Stimulated activated CD8-positive, alpha-beta memory T cell treated with anti-CD3 and anti-CD28 coated beads, Interleukin-7, amount 100 ng/mL, for 24 hours (primary cell): ENCODE data around the gene ANKS1A.
"Not testable (repeated sequence)": the region's sequence is repeated elsewhere in the genome, so short reads cannot be mapped to it uniquely, and the experiment has no call there.

Source experiments
- DNase-seq: peaks from one replicate; pipeline ENCODE4 v3.0.0-alpha.2; 2020; ENCODE audit warnings: low read depth

ANKS1A gene

DNA sequence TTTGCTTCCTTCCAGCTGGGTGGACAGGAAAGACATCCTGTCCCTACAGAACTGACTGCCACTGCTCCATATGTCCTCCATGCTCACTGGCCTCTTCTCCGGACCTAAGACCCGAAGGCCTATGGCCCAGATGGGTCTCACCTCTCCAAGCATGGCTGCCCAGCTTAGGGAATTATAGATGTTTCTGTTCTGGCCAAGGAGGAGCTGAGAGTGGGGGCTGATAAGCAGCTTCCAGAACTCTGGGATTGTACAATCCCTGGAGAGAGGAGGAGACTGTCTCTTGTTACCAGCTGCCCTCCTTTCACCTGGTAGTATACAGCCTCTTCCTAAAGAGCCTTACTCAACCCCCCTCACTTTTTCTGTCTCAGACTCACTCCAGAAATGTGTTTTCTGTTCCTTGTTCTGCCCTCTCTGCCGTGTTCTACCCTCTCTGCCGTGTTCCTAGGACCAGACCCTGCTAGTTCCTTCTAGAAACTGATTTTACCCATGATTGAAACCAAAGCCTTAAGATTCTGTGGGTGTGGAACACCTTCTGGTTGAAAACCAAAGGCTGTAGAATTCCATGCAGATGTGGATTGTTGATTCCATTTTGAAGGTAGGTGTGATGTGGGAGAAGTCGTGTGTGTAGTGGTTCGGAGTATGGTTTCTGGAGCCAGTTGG, 28.7 kb downstream of the ANKS1A start:
- no peak for DNase-seq

DNA sequence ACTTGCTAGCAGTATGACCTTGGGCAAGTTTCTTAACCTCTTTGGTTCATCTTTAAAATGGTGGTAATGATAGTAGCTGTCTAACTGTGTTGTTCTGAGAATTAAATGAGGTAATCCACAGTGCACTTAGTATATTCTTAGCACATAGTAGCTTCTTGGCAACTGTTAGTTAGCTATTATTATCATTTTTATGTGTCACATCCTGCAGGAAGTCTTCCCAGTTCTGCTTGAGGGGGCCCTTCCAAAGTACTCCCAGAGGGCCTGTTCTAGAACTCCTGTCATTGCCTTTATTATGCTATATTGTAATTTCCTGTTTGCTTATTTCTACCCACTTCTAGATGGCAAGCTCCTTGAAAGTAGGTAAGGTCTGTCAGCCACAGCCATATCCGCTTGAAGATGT, 30.6 kb downstream of the ANKS1A start:
- no peak for DNase-seq

DNA sequence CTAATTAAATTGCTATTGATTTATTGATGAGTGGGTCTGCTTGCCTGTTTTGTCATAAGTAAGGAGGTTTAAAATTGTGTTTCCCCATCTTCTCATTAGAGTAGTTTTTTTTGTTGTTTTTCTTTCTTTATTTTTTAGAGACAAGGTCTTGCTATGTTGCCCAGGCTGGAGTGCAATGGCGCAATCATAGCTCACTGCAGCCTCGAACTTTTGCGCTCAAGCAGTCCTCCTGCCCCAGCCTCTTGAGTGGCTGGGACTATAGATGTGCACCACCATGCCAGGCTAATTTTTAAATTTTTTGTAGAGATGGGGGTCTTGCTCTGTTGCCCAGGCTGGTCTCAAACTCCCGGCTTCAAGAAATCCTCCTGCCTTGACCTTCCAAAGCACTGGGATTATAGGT, 31.0 kb downstream of the ANKS1A start:
- no peak for DNase-seq

DNA sequence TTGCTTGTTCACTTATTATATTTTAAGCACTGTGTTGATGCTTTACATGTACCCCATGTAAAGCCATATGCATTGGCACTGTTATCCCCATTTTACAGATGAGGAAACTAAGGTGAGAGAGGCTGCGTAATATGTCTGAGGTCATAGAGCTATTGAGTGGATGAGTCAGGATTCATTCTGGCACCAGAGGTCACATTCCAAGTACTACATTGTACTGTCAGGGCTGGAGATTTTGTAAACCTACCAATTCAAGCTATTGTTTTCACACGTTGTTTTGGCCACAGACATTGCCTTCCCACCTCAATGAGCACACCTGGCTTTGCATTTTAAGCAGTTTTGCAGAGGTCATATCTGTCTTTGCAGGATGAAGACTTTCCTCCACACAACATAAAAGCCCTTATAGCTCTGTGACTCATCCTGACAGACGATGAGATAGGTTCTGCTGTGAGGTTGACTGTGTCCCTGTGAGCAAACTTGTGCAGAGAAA, 33.2 kb downstream of the ANKS1A start:
- DNase-seq, result no peak

DNA sequence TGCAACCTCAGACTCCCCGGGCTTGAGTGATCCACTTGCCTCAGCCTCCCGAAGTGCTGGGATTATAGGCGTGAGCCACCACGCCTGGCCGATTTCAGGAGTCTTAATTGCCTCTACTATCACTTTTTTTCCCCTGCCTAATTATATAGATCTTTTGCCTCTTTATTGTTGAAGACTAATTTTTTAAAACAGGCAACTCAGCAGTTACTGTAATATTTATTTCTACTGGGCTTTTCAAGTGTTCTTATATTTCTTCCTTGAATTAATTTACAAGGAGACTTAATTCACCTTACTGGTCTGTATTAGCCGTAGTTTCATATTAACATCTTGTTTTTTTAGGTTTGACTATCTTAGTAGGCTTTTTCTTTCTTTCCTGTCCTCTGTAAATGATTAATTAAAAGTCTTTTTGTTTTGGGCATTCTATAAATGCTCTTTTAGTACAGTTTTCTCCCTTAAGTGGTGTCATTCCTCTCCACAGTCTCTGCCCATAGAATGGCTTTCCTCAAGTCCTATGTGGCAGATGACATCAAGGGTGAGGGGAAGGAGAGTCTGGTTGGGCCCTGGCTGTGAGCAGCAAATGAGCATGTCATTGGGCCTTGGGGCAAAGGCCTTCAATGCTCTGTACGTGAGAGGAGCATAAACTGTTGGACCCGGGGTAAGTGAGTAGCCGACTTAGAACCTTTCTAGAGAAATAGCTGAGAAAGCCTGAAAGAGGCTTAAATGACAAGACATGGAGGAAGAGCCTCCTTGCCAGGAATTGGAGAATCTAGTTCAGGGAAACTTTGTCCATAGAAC, 36.0 kb downstream of the ANKS1A start:
- no peak for DNase-seq

DNA sequence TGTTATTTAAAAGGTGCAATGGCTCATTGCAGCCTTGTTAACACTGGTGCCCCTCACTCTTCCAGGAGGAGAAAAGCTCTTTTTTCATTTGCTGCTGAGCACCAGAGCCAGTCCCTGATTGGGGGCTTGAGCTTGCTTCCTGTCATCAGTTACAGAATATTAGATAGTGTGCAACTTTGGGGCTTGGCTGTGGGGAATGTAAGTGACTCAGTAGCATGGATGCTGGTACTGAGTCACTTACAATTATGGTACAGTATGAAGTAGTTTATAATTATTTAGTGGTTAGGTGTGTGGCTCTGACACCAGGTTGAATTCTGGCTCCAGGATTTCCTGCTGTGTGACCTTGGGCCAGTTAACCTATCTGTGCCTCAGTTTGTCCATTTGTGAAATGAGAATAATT, 37.6 kb downstream of the ANKS1A start:
- no peak for DNase-seq

DNA sequence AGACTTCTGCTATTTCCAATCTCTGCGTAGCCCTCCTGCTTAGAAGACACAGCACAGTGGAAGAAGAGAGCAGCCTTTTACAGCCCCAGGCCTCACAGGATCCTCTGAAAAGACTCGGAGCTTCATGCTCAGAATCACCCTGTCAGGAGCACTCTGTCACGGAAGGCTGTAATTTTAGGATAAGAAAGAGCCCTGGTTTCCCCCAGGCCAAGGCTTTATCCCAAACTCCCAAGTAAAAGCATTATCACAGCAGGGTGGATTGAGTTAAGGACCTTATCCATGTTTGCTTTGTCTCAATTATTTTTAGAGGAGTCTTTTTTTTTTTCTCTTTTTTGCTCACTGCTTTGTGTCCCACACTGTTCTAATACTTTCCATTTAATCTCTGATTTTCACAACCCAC, 39.2 kb downstream of the ANKS1A start:
- no peak for DNase-seq

DNA sequence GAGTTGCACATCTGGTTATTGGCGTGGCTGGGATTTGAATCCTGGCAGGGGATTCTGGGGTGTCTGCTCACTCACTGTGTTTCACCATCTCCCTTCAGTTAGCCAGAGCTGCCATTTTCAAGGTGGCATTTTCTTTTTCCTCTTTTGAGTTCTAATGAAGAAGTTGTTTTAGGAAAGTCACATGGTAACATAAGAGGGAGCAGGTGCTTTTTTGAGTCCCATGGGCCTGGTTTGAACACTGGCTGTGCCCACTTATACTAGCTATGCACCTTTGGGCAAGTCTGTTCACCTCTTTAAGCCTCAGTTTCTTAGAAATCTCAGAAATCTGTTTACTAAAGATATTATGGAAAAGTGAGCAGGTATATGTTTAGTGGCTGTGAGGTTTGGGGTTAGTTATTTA, 39.6 kb downstream of the ANKS1A start:
- no peak for DNase-seq

DNA sequence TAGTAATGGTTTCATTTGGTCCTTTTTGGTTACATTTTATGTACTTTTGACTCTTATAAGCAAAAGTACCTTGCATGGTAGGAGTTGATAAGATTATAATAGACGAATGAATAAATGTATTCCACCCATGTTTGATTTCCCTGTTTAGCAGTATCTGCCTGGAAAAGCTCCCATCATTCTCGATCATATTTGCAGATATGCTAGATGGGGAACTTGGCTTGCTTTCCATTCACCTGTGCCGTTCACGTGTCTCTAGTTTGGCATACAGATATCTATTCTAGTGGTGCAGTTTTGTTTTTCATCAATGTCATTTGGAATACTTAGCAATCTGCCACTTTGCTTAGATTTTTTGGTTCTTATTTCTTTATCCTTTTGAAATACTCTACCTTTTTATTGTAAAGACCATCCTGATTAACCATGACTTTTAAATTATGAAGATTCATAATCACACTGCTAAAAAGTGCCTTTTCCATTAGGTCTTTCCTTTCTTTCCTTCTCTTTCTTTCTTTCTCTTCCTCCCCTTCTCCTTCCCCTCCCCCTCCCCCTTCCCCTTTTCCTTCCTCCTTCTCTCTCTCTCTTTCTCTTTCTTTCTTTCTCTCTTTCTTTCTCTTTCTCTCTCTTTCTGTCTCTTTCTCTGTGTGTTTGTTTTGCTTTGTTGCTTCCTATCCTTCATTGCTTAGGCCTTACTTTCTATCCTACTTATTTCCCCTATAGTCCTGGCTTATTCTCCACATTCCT, 40.4 kb downstream of the ANKS1A start:
- DNase-seq, result no peak

DNA sequence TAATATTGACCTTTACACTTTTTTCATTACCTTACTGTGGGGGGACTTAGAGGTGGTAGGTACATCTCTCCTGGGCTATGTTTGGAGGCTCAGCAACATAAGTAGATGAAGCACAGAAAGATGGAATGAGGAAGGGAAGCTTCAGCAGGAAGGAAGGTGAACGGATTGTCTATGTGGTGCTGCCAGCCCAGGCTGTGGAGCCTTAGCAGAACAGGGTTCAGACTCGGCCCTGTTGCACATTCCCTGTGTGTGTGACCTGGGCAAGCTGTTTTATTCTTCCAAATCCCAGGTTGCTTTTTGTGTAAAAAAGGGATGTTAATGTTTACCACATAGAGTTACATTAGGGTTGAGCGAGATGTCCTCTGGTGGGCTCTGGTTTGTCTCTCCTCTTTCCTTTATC, 41.2 kb downstream of the ANKS1A start:
- no peak for DNase-seq

DNA sequence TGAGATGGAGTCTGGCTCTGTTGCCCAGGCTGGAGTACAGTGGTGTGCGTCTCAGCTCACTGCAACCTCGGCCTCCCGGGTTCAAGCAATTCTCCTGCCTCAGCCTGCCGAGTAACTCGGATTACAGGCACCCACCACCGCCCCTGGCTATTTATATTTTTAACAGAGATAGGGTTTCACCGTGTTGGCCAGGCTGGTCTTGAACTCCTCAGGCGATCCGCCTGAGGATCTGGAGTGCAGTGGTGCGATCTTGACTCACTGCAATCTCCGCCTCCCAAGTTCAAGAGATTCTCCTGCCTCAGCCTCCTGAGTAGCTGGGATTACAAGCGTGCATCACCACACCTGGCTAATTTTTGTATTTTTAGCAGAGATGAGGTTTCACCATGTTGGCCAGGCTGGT, 43.1 kb downstream of the ANKS1A start:
- not testable (repeated sequence) for DNase-seq

DNA sequence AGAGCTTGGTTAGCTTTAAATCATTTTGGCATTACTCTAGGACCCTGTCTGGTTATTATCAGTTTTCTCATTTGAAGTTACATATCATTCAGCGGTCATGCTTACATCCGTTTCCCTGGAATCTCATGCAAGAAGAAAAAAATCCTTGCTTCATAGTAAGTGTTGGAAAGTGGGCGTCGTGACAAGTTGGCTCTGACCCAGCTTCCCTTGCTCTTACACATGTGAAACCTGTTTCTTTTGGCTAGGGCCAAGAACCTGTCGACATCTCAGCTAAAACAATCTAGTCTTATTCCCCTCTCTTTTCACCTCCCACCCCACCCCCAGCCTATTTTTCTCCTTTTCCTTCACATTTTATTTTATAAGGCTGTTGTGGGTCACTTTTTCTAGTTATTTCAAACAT, 45.5 kb downstream of the ANKS1A start:
- DNase-seq, result no peak

DNA sequence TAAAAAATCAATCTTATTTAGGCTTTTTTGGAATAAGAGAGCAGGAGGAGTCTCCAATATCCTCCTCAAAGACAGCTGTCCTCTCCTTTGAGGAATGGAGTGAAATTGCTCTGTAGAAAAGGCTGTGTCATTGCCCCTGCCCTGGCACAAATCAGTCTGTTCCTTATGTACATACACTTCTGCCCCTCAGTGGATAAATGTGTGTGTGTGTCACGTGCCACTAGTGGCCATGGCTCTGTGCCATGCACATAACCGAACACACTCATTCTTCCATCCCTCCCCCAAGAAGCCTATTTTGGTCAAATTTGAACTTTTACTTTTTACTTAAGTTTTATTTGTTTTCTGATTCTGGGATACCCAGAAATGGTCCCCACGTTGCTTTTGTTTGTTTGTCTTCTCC, 49.2 kb downstream of the ANKS1A start:
- DNase-seq, result no peak

DNA sequence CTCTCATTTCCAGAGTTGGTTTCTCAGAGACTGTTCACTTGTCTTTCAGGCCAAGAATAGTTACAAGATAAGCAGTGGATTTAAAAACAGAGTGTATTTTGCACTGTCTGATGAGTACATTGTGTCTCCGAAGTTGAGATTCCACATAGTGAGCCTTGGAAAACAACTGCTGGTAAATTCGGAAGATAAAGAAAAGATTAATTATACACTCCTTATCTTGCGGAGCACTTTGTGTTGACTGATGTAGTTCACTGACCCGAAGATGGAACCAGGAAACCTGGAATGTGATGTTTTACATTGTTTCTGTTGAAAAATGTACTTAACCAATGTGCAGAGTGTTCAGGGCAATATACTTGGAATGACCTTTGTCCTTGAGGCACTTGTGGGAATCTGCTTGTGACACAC, 51.0 kb downstream of the ANKS1A start:
- no peak for DNase-seq

DNA sequence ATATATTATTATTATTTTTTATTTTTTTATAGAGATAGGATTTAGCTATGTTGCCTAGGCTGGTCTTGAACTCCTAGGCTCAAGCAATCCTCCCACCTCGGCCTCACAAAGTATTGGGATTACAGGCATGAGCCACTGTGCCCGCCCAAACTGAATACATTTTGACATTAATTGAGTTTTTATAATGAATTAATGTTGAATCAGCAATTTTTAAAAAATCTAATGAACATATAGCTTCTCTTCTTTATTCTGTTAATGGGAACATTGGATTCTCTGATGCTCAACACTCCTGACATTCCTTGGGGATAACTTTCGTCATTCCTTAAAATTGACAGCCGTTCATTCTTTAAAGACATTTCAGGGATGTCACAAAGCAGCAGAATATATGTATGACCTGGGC, 52.4 kb downstream of the ANKS1A start:
- DNase-seq, result no peak

DNA sequence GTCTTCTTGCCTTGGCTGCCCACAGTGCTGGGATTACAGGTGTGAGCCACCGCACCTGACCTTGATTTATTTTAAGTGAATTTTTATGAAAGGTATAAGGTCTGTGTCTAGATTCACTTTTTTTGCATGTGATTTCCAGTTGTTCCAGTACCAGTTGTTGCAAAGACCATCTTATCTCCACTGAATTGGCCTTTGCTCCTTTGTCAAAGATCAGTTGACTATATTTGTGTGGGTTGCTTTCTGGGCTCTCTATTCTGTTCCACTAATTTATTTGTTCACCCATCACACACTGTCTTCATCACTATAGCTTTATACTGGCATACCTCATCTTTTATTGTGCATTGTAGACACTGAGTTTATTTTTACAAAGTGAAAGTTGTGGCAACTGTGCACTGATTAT, 56.3 kb downstream of the ANKS1A start:
- DNase-seq, result no peak

DNA sequence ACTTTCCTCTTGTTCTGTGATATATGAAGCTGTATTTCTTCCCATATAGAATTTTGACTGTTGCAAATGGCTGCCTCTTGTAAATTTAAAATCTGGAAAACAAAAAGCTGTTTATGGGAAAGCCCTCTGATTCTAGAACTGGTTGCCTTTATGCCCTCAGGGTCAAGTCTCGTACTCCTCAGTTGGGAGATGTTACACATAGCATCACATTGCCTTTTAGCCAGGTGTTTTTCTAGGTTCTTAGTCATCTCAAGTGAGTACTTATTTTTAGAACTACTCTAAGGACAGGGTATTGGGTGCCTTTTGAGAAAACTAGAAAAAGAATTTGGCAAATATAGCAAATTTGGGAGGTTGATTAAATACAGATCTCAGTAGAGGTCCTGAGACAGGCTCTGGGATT, 58.5 kb downstream of the ANKS1A start:
- no peak for DNase-seq

DNA sequence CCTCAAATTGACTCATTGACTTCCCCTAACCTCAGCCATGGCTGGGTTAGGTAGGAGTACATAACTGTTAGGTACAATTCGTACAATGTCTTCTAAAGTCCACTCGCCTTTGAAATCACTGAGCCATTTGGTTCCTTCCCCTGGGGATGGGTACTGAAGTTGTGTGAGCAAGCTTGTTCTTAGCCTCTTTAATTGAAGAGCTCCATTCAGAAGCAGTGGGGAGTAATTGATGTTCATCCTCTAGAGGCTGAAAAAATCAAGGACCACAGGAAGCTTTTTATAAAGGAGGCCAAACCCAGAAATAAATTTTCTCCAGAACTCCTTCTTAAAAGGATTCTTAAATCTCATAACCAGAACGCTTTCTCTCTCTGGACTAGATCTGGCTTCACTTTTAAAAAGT, 60.6 kb downstream of the ANKS1A start:
- DNase-seq, result no peak

DNA sequence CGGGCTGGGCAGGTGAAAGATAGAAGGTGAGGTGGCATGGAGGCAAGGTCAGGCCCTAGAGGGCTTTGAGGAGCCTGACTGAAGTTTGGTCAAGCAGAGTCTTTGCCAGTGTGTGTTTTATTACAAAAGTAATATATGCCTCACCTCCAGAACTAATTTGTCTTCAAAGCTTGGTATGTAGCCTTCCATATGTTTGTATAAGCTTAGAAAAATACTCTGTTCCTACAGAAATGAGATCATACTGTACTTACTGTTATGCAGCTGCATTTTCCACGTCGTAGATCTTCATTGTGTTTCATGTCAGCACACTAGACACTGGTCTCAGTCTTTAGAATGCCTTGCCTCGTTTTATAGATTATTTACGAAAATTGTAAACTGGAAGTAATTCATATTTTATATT, 61.8 kb downstream of the ANKS1A start:
- no peak for DNase-seq

DNA sequence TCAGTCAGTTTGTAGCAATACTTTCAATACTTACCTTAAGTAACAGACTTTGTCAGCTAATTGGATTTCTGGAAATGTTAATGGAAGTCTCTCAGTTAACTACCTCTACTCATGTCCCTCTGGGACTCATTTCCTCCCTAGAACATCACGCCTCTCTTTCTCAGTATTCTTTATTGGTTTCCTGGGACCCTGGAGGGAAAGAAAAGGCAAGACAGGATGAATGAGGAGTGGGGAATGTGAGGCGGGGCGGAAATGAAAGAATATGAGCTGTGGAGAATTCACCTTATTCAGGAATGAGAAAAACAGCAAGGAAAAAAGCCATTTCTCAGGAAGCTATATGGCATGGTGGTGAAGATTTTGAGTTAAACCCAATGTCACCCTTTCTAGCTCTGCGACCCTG, 62.7 kb downstream of the ANKS1A start:
- no peak for DNase-seq

DNA sequence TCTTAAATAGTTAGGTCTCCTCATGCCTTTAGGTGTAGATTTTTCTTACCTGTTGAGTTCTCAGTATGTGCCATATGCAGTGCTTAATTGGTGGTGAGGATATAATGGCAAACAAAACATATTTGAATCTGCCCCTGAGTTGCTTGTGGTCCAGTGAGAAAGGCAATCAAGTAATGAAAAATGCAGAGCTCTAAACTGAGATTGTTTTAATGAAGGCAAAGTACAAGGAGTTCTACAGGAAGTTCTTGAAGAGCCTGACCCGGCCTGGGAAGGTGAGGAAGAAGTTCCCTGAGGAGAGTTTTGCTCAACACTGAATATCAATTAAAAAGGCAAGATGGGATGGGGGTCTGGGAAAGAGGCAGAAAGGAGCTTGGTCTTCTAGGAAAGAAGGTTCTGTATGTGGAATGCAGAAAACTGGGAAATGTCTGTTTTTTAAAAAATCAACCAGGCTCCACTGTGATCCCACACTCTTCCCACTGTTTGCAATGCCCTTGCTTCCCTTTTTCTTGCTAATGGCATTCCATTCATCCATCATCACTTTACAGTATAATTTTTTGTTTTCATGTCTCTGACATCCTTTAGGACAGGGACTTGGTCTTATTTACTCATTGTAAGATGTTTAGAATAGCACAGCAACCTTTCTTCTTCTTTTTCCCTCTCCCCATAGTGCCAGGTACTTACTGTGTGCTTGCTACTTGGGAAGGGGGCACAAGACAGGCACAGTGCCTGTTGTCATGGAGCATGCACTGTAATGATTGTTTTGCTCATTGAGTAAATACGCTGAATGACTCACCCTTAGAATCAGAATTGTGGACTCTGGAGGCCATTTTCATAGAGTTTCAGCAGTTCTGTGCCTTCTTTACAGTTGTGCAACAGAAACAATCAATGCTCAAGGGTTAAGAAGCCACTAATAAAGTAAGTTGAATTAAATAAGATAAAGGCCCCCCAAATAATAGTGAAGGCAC, 64.3 kb downstream of the ANKS1A start:
- DNase-seq, result no peak

DNA sequence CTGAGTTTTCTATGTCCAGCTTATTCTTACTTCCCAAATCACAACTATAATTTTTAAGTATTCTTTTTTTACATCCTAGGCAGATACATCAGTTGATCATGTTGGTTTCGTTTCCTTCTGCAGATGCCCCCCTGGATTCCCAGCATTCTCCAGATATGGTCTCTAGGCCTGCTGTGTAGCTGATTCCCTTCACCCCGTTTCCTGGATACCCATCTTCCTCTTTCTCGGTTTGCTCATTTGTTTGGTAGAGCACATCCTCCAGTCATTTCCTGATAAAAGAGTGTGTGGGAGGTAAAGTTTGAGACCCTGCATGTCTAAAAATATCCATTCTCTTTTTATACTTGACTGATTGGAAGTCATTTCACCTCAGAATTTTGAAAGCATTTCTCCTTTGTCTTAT, 66.4 kb downstream of the ANKS1A start:
- no peak for DNase-seq
